Measurements from ENCODE around the gene FAM53A.

GRCh38 chr4:1625600-1626138 lies 58.4 kb downstream of the FAM53A start:
- TF ChIP-seq CTCF (IDR thresholded peaks at IDR 0.05 in 8 of 11, conservative IDR thresholded peaks at IDR 0.05 in 3 of 11) (no peak), POLR2A (IDR thresholded peaks at IDR 0.05) (no peak), POLR2AphosphoS5 (IDR thresholded peaks at IDR 0.05) (no peak)
